ENCODE measurements around the gene SNRPB. TPM values are rescaled to one million over a fixed set of nuclear protein-coding genes. Genes with fewer than 3 reads are reported as not detected.

Gene SNRPB
- polyA plus RNA-seq, 4 donors: 118 to 189 (median 142) TPM

DNA sequence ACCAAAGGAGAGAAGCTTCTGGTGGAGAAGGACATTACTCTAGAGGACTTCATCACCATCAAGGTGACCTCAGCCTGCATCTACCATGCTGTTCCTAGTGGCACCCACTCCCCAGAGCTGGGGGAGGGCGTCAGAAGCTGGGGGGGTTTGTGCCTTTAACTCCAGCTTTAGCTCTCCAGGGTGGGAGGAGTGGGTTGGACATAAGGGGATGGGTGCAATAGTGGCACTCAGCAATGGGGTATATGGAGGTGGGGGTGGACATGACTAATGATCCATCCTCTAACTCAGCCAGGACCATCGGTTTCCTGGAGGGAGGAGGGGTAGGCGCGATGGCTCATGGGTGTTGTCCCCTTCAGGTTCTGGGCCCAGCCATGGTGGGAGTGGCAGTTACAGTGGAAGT is 40.1 kb downstream of the SNRPB start:
- DNase-seq (ENCODE audit: low read depth in 4 of 4, low spot score in 3 of 4): no peak

DNA sequence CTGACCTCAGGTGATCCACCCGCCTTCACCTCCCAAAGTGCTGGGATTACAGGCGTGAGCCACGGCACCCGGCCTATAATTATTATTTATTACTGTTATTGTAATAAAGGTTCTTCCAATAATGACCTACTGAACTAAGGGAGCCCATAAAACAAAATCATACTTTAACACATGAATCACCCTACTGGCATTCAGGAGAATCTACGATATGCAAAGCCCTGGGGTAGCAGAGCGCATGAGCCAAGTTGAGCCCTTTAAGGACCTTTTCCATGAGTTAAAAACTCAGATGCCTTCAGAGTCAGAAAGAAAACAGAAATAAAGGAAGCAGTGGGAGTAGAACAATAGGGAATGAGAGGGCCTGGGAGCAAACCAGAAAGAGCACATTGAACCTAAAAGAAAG is 41.5 kb downstream of the SNRPB start:
- no peak for DNase-seq (ENCODE audit: low read depth in 4 of 4, low spot score in 3 of 4)

DNA sequence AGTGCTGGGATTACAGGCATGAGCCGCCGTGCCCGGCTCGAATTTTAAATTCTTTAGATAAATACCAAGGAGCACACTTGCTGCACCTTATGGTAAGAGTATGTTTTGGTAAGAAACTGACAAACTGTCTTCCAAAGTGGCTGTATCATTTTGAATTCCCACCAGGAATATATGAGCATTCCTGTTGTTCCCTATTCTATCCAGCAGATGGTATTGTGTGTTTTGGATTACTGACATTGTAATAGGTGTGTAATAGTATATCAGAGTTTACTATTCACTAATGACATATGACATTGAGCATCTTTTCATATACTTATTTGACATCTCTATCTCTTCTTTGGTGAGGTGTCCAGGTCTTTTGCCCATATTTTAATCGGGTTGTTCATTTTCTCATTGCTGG is 49.3 kb downstream of the SNRPB start:
- DNase-seq (ENCODE audit: low read depth in 4 of 4, low spot score in 3 of 4): no peak

DNA sequence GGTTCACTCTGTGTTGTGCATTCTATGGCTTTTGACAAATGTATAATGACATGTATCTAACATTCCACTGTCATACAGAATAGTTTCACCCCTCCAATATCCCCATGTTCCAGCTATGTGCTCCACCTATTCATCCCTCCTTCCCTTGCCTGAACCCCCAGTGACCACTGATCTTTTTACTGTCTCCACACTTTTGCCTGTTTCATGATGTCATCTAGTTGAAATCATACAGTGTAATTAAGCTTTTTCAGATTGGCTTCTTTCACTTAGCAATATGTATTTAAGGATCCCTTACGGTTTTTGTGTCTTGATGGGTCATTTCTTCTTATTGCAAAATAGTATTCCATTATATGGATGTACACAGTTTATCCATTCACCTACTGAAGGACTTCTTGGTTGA is 50.1 kb downstream of the SNRPB start:
- no peak for DNase-seq (ENCODE audit: low read depth in 4 of 4, low spot score in 3 of 4)

DNA sequence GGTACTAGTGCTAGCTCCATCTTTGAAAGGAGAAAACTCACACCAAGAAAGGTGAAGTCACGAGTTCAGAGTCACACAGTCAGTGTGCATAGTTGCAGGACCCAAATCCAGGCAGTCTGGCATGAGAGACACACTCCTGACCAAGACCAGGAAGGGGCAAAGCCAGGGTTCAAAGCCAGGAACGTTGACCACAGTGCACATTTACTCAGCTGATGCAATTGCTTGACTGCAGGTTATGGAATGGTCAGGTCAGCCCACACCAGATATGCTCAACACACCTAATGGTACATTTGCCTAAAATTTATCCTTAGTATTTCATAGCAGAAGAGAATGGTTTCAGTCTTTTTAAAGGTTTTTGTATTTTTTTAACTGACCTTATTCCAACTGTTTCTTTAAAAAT is 52.2 kb downstream of the SNRPB start:
- no peak for DNase-seq (ENCODE audit: low read depth in 4 of 4, low spot score in 3 of 4)

DNA sequence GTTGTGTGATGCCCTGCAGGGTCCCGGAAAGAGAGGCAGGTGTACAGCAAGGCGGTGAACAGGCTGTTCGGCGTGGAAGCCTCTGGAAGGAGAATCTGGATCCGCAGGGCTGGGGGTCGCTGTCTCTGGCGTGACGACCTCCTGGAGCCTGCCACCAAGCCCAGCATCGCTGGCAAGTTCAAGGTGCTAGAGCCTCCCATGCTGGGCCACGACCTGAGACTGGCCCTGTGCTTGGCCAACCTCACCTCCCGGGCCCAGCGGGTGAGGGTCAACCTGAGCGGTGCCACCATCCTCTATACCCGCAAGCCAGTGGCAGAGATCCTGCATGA is 53.4 kb downstream of the SNRPB start:
- DNase-seq (ENCODE audit: low read depth in 4 of 4, low spot score in 3 of 4): no peak

DNA sequence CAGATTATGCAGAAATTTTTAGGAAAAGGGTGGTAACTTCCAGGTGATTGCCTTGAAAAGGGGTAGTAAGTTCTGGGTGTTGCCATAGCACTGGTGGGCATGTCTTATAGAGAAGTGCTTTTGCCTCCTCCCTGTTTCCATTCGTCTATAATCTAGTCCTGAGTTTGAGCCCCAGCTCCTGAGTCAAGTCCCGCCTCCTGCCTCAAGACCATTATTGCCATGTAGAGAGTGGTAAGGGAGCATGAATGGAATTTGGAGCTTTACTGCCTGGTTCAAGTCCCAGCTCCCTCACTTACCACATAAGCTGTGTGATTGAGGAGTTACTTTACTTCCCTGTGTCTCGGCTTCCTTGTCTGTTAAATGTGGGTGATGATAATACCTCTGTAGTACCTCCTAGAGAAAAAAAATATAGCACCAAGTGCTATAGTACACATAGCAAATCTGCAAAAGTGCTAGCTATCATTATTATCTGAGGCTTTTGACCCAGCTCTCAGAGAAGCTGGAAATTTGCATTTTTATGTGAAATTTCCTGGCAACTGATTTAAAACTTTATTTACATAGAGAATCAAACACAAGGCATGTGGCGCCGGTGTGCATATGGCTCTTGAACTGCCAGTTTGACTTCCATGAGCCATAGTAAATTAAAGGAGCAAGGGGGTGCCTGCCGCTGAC is 53.9 kb downstream of the SNRPB start:
- no peak for DNase-seq (ENCODE audit: low read depth in 4 of 4, low spot score in 3 of 4)

Other genes starting within 250 kb of the SNRPB start
- gene TGM3, start 174.8 kb downstream of the SNRPB start, polyA plus RNA-seq (ENCODE audit: insufficient read length in 4 of 4): 1 to 10 TPM in 2 of 4 donors, under 1 TPM in 2; 0.51 to 1.1 (median 0.90) TPM
- not detected for gene TGM6, start 89.9 kb downstream of the SNRPB start, polyA plus RNA-seq (ENCODE audit: insufficient read length in 4 of 4)
- gene ZNF343, start 38.1 kb upstream of the SNRPB start, polyA plus RNA-seq (ENCODE audit: insufficient read length in 4 of 4): 10 to 100 TPM; 14.1 to 16.7 (median 15.0) TPM
- gene TMC2, start 65.8 kb upstream of the SNRPB start, polyA plus RNA-seq (ENCODE audit: insufficient read length in 4 of 4): under 1 TPM; 0.04 to 0.25 (median 0.22) TPM
- 100 to 1,000 TPM; 229 to 245 (median 232) TPM for gene NOP56, start 181.8 kb upstream of the SNRPB start, polyA plus RNA-seq (ENCODE audit: insufficient read length in 4 of 4)
- 100 to 1,000 TPM; 124 to 143 (median 126) TPM for gene IDH3B, start 193.4 kb upstream of the SNRPB start, polyA plus RNA-seq (ENCODE audit: insufficient read length in 4 of 4)
- 10 to 100 TPM; 31.5 to 34.2 (median 33.0) TPM for gene EBF4, start 222.0 kb upstream of the SNRPB start, polyA plus RNA-seq (ENCODE audit: insufficient read length in 4 of 4)